H1 (cell line): ENCODE data around the gene UROS. TPM values are rescaled to one million over a fixed set of nuclear protein-coding genes. Genes with fewer than 3 reads are reported as not detected.

Experiments used
- CTCF ChIA-PET: fragments of 300-600 bp; sonication (Branson Sonifier 250); formaldehyde crosslinking; loops from one replicate; lab custom pipeline; 2021; ENCODE audit not compliant: partially characterized antibody; lab: Charles Lee
- POLR2A ChIA-PET: fragments of 300-600 bp; sonication (Branson Sonifier 250); formaldehyde crosslinking; loops from one replicate; lab custom pipeline; 2021; ENCODE audit warnings: inconsistent platforms; ENCODE audit not compliant: partially characterized antibody; lab: Charles Lee
- DNase-seq, 2 experiments: peaks; one replicate each; pipeline versions ENCODE4 v3.0.0 to v3.0.0-alpha.2; 2010 to 2022; ENCODE audit warnings: low spot score in 2 of 2, low read depth in 1 of 2, mixed read lengths in 1 of 2
- FAIRE-seq: peaks from 2 replicates; lab custom pipeline; 2011; peaks lifted over from hg19 to GRCh38; lab: Jason Lieb, UNC
- H2AFZ ChIP-seq: 2 replicates; pipeline ENCODE4 v1.8.1; 2012; ENCODE audit warnings: low read length, inconsistent platforms
- H2AK5ac ChIP-seq: 2 replicates; pipeline ENCODE4 v1.6.1; 2013; ENCODE audit warnings: low read depth, low read length
- H2BK120ac ChIP-seq: replicated peaks from 2 replicates; pipeline ENCODE3; 2013; ENCODE audit warnings: low read depth, low read length, inconsistent platforms
- H2BK12ac ChIP-seq: 2 replicates; pipeline ENCODE4 v1.6.1; 2013; ENCODE audit warnings: low read depth, low read length
- H2BK15ac ChIP-seq: 2 replicates; pipeline ENCODE4 v1.6.1; 2013; ENCODE audit warnings: low read length
- H2BK20ac ChIP-seq: 2 replicates; pipeline ENCODE4 v1.6.1; 2013; ENCODE audit warnings: low read length
- H2BK5ac ChIP-seq: 2 replicates; pipeline ENCODE4 v1.6.1; 2013; ENCODE audit warnings: low read depth, low read length
- H3K14ac ChIP-seq: 2 replicates; pipeline ENCODE4 v1.6.1; 2013; ENCODE audit warnings: inconsistent platforms; ENCODE audit not compliant: insufficient read length
- H3K18ac ChIP-seq: 2 replicates; pipeline ENCODE4 v1.6.1; 2013; ENCODE audit warnings: low read length; ENCODE audit errors: extremely low read depth
- H3K23ac ChIP-seq: 2 replicates; pipeline ENCODE4 v1.6.1; 2013; ENCODE audit warnings: inconsistent platforms; ENCODE audit not compliant: insufficient read length
- H3K23me2 ChIP-seq: 2 replicates; pipeline ENCODE4 v1.6.1; 2013; ENCODE audit warnings: low read depth, low read length
- H3K27ac ChIP-seq: 2 replicates; pipeline ENCODE4 v1.6.1; 2011; ENCODE audit warnings: low read depth, low read length, inconsistent platforms
- H3K27me3 ChIP-seq, 4 experiments: replicated peaks in 1 of 4; 1 replicate in 1 of 4; 2 replicates in 3 of 4; pipeline versions ENCODE4 v1.6.1 to v1.8.1; 2011 to 2013; ENCODE audit warnings: low read length in 3 of 4, mild to moderate bottlenecking in 3 of 4, inconsistent platforms in 2 of 4, mixed read lengths in 2 of 4, moderate library complexity in 1 of 4; ENCODE audit not compliant: control insufficient read depth in 3 of 4, insufficient read depth in 3 of 4; ENCODE audit errors: extremely low read depth in 1 of 4
- H3K36me3 ChIP-seq, 4 experiments: 2 replicates each; pipeline versions ENCODE4 v1.6.1 to v1.8.1; 2011 to 2013; ENCODE audit warnings: mild to moderate bottlenecking in 4 of 4, low read length in 3 of 4, moderate library complexity in 2 of 4, control low read depth in 1 of 4, inconsistent platforms in 1 of 4; ENCODE audit not compliant: insufficient read depth in 4 of 4, control insufficient read depth in 2 of 4
- H3K4ac ChIP-seq: replicated peaks from 2 replicates; pipeline ENCODE3; 2013; ENCODE audit warnings: low read length, low read depth, mixed read lengths, inconsistent platforms; ENCODE audit not compliant: insufficient read length
- H3K4me1 ChIP-seq, 4 experiments: replicated peaks in 1 of 4; 1 replicate in 1 of 4; 2 replicates in 3 of 4; pipeline versions ENCODE4 v1.6.1 to v1.8.1; 2011 to 2013; ENCODE audit warnings: low read length in 3 of 4, inconsistent platforms in 2 of 4, mixed read lengths in 1 of 4; ENCODE audit not compliant: insufficient read depth in 4 of 4, control insufficient read depth in 3 of 4
- H3K4me2 ChIP-seq, 2 experiments: 2 replicates each; pipeline versions ENCODE4 v1.6.1 to v1.8.1; 2011 to 2013; ENCODE audit warnings: low read depth in 2 of 2, low read length in 2 of 2, control low read depth in 1 of 2, inconsistent platforms in 1 of 2, mild to moderate bottlenecking in 1 of 2; ENCODE audit not compliant: insufficient read depth in 1 of 2
- H3K4me3 ChIP-seq, 4 experiments: fragments of 200-600, 300-600 bp in 1 of 4; sonication (generic), shearing (Covaris generic), sonication (Bioruptor Twin) in 1 of 4; 2 replicates each; pipeline versions ENCODE4 v1.5.1 to v1.8.1; 2011 to 2016; ENCODE audit warnings: low read length in 4 of 4, low read depth in 3 of 4, control low read depth in 2 of 4, inconsistent platforms in 2 of 4, mild to moderate bottlenecking in 2 of 4, mixed read lengths in 1 of 4, moderate library complexity in 1 of 4; ENCODE audit not compliant: insufficient read depth in 2 of 4; ENCODE audit errors: extremely low read depth in 1 of 4
- H3K56ac ChIP-seq: replicated peaks from 2 replicates; pipeline ENCODE3; 2013; ENCODE audit warnings: low read depth, mild to moderate bottlenecking, mixed read lengths, low read length, inconsistent platforms; ENCODE audit not compliant: insufficient read length
- H3K79me1 ChIP-seq: 2 replicates; pipeline ENCODE4 v1.6.1; 2013; ENCODE audit warnings: low read depth, low read length, control low read depth
- H3K79me2 ChIP-seq, 2 experiments: 2 replicates each; pipeline versions ENCODE4 v1.6.1 to v1.8.1; 2012 to 2013; ENCODE audit warnings: low read length in 2 of 2, mild to moderate bottlenecking in 2 of 2, inconsistent platforms in 1 of 2; ENCODE audit not compliant: insufficient read depth in 2 of 2, control insufficient read depth in 1 of 2
- H3K9ac ChIP-seq, 4 experiments: replicated peaks in 1 of 4; 1 replicate in 1 of 4; 2 replicates in 3 of 4; pipeline versions ENCODE4 v1.6.1 to v1.8.1; 2011 to 2013; ENCODE audit warnings: low read depth in 3 of 4, low read length in 3 of 4, control low read depth in 2 of 4, mild to moderate bottlenecking in 2 of 4, moderate library complexity in 2 of 4, inconsistent platforms in 1 of 4; ENCODE audit errors: extremely low read depth in 1 of 4
- H3K9me3 ChIP-seq, 2 experiments: 2 replicates each; pipeline versions ENCODE4 v1.6.1 to v1.8.1; 2012 to 2013; ENCODE audit warnings: mild to moderate bottlenecking in 2 of 2, moderate library complexity in 2 of 2, control low read depth in 1 of 2, inconsistent platforms in 1 of 2, low read depth in 1 of 2, low read length in 1 of 2, mixed read lengths in 1 of 2; ENCODE audit not compliant: insufficient read depth in 2 of 2
- H4K20me1 ChIP-seq, 2 experiments: replicated peaks in 1 of 2; 2 replicates each; pipeline versions ENCODE3 to v1.8.1; 2011 to 2013; ENCODE audit warnings: inconsistent platforms in 2 of 2, low read length in 2 of 2, mild to moderate bottlenecking in 1 of 2; ENCODE audit not compliant: insufficient read depth in 2 of 2, control insufficient read depth in 1 of 2
- H4K5ac ChIP-seq: 2 replicates; pipeline ENCODE4 v1.6.1; 2013; ENCODE audit warnings: low read length, low read depth, mixed read lengths, inconsistent platforms; ENCODE audit not compliant: insufficient read length
- H4K8ac ChIP-seq: 2 replicates; pipeline ENCODE4 v1.8.0; 2013; ENCODE audit warnings: mild to moderate bottlenecking, moderate library complexity, low read length, inconsistent platforms; ENCODE audit not compliant: insufficient read depth; ENCODE audit errors: extremely low read depth
- H4K91ac ChIP-seq: replicated peaks from 2 replicates; pipeline ENCODE3; 2013; ENCODE audit warnings: low read length, mixed read lengths, inconsistent platforms; ENCODE audit not compliant: insufficient read length
- RFX5 ChIP-seq: IDR thresholded peaks from 2 replicates; pipeline ENCODE4 v1.6.1; 2011; ENCODE audit warnings: low read depth, low read length, improper control_type of control experiment, borderline replicate concordance
- WGBS, 2 experiments: shearing (Covaris generic) in 1 of 2; methylation state at CpG; one replicate each; pipeline versions ENCODE4 v1.1.6 to v1.1.7; 2013 to 2015; ENCODE audit warnings: low lambda C conversion rate in 2 of 2, mixed read lengths in 2 of 2, inconsistent platforms in 1 of 2, low coverage in 1 of 2, missing lambda C conversion rate in 1 of 2; ENCODE audit not compliant: insufficient replicate concordance in 2 of 2, insufficient coverage in 1 of 2, insufficient read length in 1 of 2; ENCODE audit errors: extremely low coverage in 1 of 2, missing lambda C conversion rate in 1 of 2; 5-methylcytosine and 5-hydroxymethylcytosine counted together
- polyA plus RNA-seq, 7 experiments: library from polyadenylated mRNA; depleted of rRNA in 3 of 7; stranded (reverse) in 5 of 7; unstranded in 2 of 7; fragments of >200 nt in 5 of 7; fragments of 200-250 nt in 2 of 7; gene quantifications; 1 replicate in 5 of 7; 2 replicates in 1 of 7; 4 replicates in 1 of 7; pipeline versions ENCODE4 v1.2.1 to v1.2.3, GENCODE V29; 2011 to 2013; ENCODE audit warnings: missing spikeins in 2 of 7, mixed read lengths in 2 of 7
- total RNA-seq: library from RNA; stranded (reverse); fragmentation: NEBNext Ultra II Directional; extraction: Animal tissue kit (Norgen Biotek cat#: 25700); gene quantifications from 2 replicates; pipeline ENCODE4 v1.2.1, GENCODE V29; 2021

UROS gene
- total and polyA plus RNA-seq, 2 of the 8 experiments (the other 6 are each of a cell fraction or from before 2014, with no cell fraction given): 45.6 to 58.0 TPM

DNA sequence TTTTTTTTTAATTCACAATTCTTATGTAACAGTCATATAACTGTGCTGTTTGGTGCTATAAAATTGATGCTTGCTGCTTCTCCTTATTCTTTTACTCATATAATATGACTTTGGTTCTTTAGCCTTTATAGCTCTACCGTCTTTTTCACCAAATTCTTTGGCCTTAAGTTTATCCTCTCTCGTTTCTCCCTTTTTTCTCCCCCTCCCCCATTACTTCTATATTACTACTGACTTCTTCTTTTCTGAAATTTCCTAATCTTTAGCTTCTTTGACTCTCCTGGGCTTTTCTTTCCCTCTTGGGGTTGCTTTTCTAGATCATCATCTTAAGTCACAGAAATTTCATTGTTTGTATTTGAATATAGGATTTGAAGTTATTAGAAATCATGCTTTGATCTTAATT is 4.1 kb upstream of the UROS start:
- peaks cover 26 to 37% of the 10 kb centered on the region in 2 experiments for H3K79me2 ChIP-seq
- H3K27ac ChIP-seq: no peak overlapping the region
- WGBS, 2 experiments: 87 to 100% methylated on average over 1 to 2 of the region's 2 CpGs

More for the DNA sequence above, 4.1 kb upstream of the UROS start:
- FAIRE-seq (no peak), DNase-seq (no peak)
- Histone ChIP-seq H3K36me3 (peaks cover 29 to 63% (median 49%) of the 10 kb centered on the region in 4 experiments), H2BK5ac (no peak overlapping the region), H3K4me1 (peaks cover 0 to 2% (median 0%) of the 10 kb centered on the region in 4 experiments; a peak in 2 of 7 replicates), H3K79me1 (no peaks in the 10 kb centered on the region; the same call in 1 of the 2 replicates), H3K56ac (no peak overlapping the region), H2BK12ac (no peak overlapping the region), H3K4me3 (no peak overlapping the region), H2BK15ac (no peak overlapping the region), H4K8ac (no peak overlapping the region), H2BK20ac (no peak overlapping the region), H2AFZ (no peak overlapping the region), H3K9me3 (no peaks in the 10 kb centered on the region), H3K18ac (no peak overlapping the region), H4K5ac (no peak overlapping the region), H3K23ac (no peak overlapping the region), H3K27me3 (no peaks in the 10 kb centered on the region), H3K9ac (no peak overlapping the region), H3K4me2 (no peak overlapping the region), H2AK5ac (no peak overlapping the region), H2BK120ac (no peak overlapping the region), H3K23me2 (no peaks in the 10 kb centered on the region; the same call in 1 of the 2 replicates), H3K4ac (no peak overlapping the region), H4K91ac (no peak overlapping the region), H3K14ac (no peak overlapping the region), H4K20me1 (peaks cover 0 to 4% of the 10 kb centered on the region in 2 experiments)
- TF ChIP-seq RFX5: no peak
- ChIA-PET POLR2A (no interaction called here), CTCF (no interaction called here)
